Caco-2 (cell line): Measurements from ENCODE around the gene SLC4A1. TPM values are rescaled to one million over a fixed set of nuclear protein-coding genes. Genes with fewer than 3 reads are reported as not detected.
A peak's percentile ranks its signal among the peaks of the same experiment; 100 is the strongest.

ENCODE experiments used
- BruUV-seq: library from RNA; stranded (reverse); fragments of 400-500 nt; replicated peaks from 2 replicates; lab custom pipeline; 2021; lab: Mats Ljungman, UMichigan
- CTCF ChIA-PET: fragments of 300-600 bp; sonication (Branson Sonifier 250); formaldehyde crosslinking; loops from one replicate; lab custom pipeline; 2022; ENCODE audit warnings: antibody characterized with exemption; lab: Charles Lee
- POLR2A ChIA-PET: fragments of 300-600 bp; sonication (Branson Sonifier 250); formaldehyde crosslinking; loops from one replicate; lab custom pipeline; 2022; ENCODE audit warnings: antibody characterized with exemption; lab: Charles Lee
- DNase-seq, 2 experiments: peaks; one replicate each; pipeline versions ENCODE4 v3.0.0 to v3.0.0-alpha.2; 2020 to 2022
- H3K27me3 ChIP-seq: replicated peaks from 2 replicates; pipeline ENCODE4 v1.6.0; 2011; ENCODE audit warnings: low read length; ENCODE audit not compliant: control insufficient read depth, insufficient read depth
- H3K36me3 ChIP-seq: 2 replicates; pipeline ENCODE4 v1.5.1; 2011; ENCODE audit warnings: low read length; ENCODE audit not compliant: control insufficient read depth, insufficient read depth
- H3K4me1 ChIP-seq: fragments of 250-450 bp; sonication (Bioruptor Pico); 2 replicates; pipeline ENCODE4 v1.5.1; 2020; ENCODE audit warnings: mild to moderate bottlenecking
- H3K4me3 ChIP-seq: 2 replicates; pipeline ENCODE4 v1.5.1; 2011; ENCODE audit warnings: low read depth, mild to moderate bottlenecking, control low read depth, low read length
- H3K9me3 ChIP-seq: fragments of 250-450 bp; sonication (Bioruptor Pico); 2 replicates; pipeline ENCODE4 v1.5.1; 2020; ENCODE audit warnings: mild to moderate bottlenecking, moderate library complexity
- H3K27ac Mint-ChIP-seq: one replicate; pipeline ENCODE4 v1.8.0; 2022; ENCODE audit warnings: mixed read lengths; ENCODE audit not compliant: unreplicated experiment
- H3K27me3 Mint-ChIP-seq: one replicate; pipeline ENCODE4 v1.8.0; 2022; ENCODE audit warnings: mixed read lengths; ENCODE audit not compliant: insufficient read depth, unreplicated experiment
- H3K36me3 Mint-ChIP-seq: one replicate; pipeline ENCODE4 v1.8.0; 2022; ENCODE audit warnings: mild to moderate bottlenecking, mixed read lengths; ENCODE audit not compliant: insufficient read depth, unreplicated experiment
- H3K4me1 Mint-ChIP-seq: one replicate; pipeline ENCODE4 v1.8.0; 2022; ENCODE audit warnings: low read depth, mixed read lengths; ENCODE audit not compliant: unreplicated experiment
- H3K4me3 Mint-ChIP-seq: one replicate; pipeline ENCODE4 v1.8.0; 2022; ENCODE audit warnings: mild to moderate bottlenecking, moderate library complexity, mixed read lengths; ENCODE audit not compliant: unreplicated experiment
- H3K9me3 Mint-ChIP-seq: one replicate; pipeline ENCODE4 v1.8.0; 2022; ENCODE audit warnings: mixed read lengths; ENCODE audit not compliant: unreplicated experiment
- intact Hi-C: fragments of 100-400 bp; cut with micrococcal nuclease; formaldehyde crosslinking; loops from one replicate; pipeline ENCODE4 v1.10.0; 2022; ENCODE audit not compliant: unreplicated experiment
- total RNA-seq: library from RNA; stranded (reverse); gene quantifications from 2 replicates; pipeline ENCODE4 v1.2.3, GENCODE V29; 2022
- TF ChIP-seq, protein P1 (sequence below), 2 experiments: fragments of 200-600 bp in 1 of 2; IDR thresholded peaks; 1 replicate in 1 of 2; 2 replicates in 1 of 2; pipeline versions ENCODE4 v1.5.1 to v1.8.0; 2011 to 2022; ENCODE audit warnings: antibody characterized with exemption in 1 of 2, control low read depth in 1 of 2, inconsistent platforms in 1 of 2, low read depth in 1 of 2, low read length in 1 of 2, mild to moderate bottlenecking in 1 of 2, moderate library complexity in 1 of 2; ENCODE audit not compliant: insufficient read depth in 1 of 2, severe bottlenecking in 1 of 2, unreplicated experiment in 1 of 2

The SLC4A1 gene
- total RNA-seq, 1 experiment from 2014 or later, result not detected

DNA sequence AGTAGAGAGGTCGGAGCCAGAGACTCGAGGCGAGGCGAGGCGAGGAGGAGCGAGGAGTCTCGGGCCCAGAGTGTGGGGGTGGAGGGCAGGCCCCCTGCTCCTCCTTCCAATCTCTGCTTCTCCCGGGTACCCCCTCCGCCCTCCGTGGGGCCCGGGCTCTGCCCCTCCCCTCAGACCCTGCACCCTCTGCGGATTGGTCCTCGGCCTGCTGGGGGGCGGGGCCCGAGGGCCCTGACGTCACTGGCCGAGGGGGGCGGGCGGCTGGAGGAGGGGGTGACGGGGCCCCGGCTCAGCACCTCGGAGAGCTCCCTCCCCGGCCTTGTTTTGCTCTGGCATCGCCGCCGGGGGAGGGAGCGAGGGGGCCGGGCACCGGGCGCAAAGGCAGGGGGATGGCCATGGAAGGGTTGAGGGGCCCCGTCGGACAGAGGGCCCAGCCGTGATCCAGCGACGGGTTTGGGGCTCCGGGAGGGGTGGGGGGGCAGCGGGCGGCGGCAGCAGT lies 40.4 kb upstream of the SLC4A1 start, which contains the start of gene RUNDC3A:
Gene RUNDC3A, plus strand, starts transcription at position 282 of the 499 bp plus-strand sequence. CDS start 232 bp downstream, outside the sequence.
- TF ChIP-seq, protein P1, sequence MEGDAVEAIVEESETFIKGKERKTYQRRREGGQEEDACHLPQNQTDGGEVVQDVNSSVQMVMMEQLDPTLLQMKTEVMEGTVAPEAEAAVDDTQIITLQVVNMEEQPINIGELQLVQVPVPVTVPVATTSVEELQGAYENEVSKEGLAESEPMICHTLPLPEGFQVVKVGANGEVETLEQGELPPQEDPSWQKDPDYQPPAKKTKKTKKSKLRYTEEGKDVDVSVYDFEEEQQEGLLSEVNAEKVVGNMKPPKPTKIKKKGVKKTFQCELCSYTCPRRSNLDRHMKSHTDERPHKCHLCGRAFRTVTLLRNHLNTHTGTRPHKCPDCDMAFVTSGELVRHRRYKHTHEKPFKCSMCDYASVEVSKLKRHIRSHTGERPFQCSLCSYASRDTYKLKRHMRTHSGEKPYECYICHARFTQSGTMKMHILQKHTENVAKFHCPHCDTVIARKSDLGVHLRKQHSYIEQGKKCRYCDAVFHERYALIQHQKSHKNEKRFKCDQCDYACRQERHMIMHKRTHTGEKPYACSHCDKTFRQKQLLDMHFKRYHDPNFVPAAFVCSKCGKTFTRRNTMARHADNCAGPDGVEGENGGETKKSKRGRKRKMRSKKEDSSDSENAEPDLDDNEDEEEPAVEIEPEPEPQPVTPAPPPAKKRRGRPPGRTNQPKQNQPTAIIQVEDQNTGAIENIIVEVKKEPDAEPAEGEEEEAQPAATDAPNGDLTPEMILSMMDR (IDR thresholded peaks at IDR 0.05; ENCODE audit: insufficient read depth in 1 of 2, low read depth in 1 of 2, low read length in 1 of 2, severe bottlenecking in 1 of 2, unreplicated experiment in 1 of 2), result no peak
- H3K4me1 ChIP-seq, result no peaks in the 10 kb centered on the region
- H3K36me3 ChIP-seq, result no peaks in the 10 kb centered on the region
- Mint-ChIP-seq H3K27ac (peak within 1 kb of the TSS; percentile 59), H3K27me3 (peaks cover 10% of the 10 kb centered on the region), H3K9me3 (no peaks in the 10 kb centered on the region), H3K36me3 (peaks cover 5% of the 10 kb centered on the region), H3K4me3 (peak within 1 kb of the TSS; percentile 81), H3K4me1 (peaks cover 10% of the 10 kb centered on the region)
- H3K27me3 ChIP-seq, result no peaks in the 10 kb centered on the region
- intact Hi-C loops, result loop anchor here (5.0 kb wide), 1 partner anchor 86 kb away; no protein-coding TSS in a partner anchor
- no peaks in the 10 kb centered on the region for H3K9me3 ChIP-seq
- CTCF ChIA-PET, result interaction anchor here (0.6 to 1.1 kb wide), 3 partner anchors 50 to 92 kb away, joined by 3 to 6 read pairs (median 3); no protein-coding TSS in a partner anchor
- BruUV-seq, result no TSS peak
- DNase-seq, result peak; percentile 91 to 96
- POLR2A ChIA-PET, result interaction anchor here (0.5 to 1.2 kb wide), 4 partner anchors 12 to 89 kb away, joined by 3 to 8 read pairs (median 4); partner anchors contain the start of gene UBTF
- H3K4me3 ChIP-seq, result peak within 1 kb of the TSS; percentile 66

DNA sequence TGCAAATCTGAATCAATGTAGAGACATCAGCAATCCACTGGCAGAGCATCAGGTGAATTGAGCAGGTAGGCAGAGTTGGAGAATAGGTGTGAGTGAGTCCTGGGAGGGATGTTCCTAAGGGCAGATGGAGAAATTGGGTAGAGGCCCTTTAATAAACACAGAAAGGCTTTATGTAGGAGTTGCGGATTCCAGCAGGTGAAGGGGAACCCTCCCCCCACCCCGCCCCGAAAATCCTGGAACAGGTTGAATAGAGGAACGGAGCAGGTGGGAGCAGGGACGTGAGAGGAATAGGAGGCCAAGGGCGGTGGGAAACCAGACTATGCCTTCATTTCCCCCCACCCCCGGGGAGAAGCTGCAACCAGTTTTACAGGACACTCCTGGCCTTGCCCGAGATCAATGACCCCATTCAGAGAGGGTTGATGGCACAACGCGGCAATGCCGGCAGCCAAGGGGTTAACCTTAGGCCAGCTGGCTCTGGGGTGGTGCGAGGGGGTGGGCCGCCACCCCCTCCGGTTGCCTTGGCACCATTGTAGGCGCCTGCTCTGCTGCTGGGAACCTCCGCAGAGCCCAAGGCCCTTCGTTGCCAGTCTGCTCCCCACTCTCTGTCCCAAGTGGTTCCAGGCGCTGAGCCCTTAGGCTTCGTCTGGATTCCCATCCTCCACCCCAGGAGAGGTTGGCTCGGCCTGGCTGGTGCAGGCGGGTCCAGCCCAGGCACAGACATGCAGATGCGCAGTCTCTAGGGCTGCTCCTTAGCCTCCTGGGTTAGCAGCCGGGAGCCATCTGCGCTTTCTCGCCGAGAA lies 39.7 kb upstream of the SLC4A1 start:
- peaks cover 13% of the 10 kb centered on the region for H3K27me3 Mint-ChIP-seq
- Histone ChIP-seq H3K27me3 (no peaks in the 10 kb centered on the region), H3K9me3 (no peaks in the 10 kb centered on the region), H3K4me1 (no peaks in the 10 kb centered on the region), H3K4me3 (peak overlapping the region; percentile 66), H3K36me3 (no peaks in the 10 kb centered on the region)
- TF ChIP-seq, protein P1 (IDR thresholded peaks at IDR 0.05; ENCODE audit: insufficient read depth in 1 of 2, low read depth in 1 of 2, low read length in 1 of 2, severe bottlenecking in 1 of 2, unreplicated experiment in 1 of 2), result no peak
- ChIA-PET CTCF (interaction anchor here (0.6 to 1.1 kb wide), 3 partner anchors 49 to 91 kb away, joined by 3 to 6 read pairs (median 3); no protein-coding TSS in a partner anchor), POLR2A (interaction anchor here (0.6 to 1.2 kb wide), 2 partner anchors 17 to 86 kb away, joined by 4 to 8 read pairs; no protein-coding TSS in a partner anchor)
- H3K4me3 Mint-ChIP-seq, result peak overlapping the region; percentile 81
- intact Hi-C loops, result loop anchor here (5.0 kb wide), 1 partner anchor 85 kb away; no protein-coding TSS in a partner anchor
- BruUV-seq, result no TSS peak
- H3K4me1 Mint-ChIP-seq, result peaks cover 10% of the 10 kb centered on the region
- H3K27ac Mint-ChIP-seq, result peak overlapping the region; percentile 59
- peaks cover 5% of the 10 kb centered on the region for H3K36me3 Mint-ChIP-seq
- no peaks in the 10 kb centered on the region for H3K9me3 Mint-ChIP-seq
- DNase-seq, result peak; percentile 73 to 79

DNA sequence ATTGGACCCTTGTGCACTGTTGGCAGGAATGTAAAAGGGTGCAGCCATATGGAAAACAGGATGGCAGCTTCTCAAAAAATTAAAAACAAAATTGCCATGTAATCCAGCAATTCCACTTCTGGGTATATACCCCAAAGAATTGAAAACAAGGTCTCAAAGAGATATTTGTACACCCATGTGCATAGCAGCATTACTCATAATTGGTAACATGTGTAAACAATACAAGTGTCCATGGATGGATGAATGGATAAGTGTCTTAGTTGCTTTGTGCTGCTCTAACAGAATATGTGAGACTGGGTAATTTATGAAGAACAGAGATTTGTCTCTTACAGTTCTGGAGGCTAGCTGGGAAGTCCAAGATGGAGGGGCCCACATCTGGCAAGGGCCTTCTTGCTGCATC lies 36.7 kb upstream of the SLC4A1 start:
- peaks cover 2% of the 10 kb centered on the region for H3K36me3 Mint-ChIP-seq
- ChIA-PET POLR2A (no interaction called here), CTCF (no interaction called here)
- Histone ChIP-seq H3K27me3 (no peaks in the 10 kb centered on the region), H3K36me3 (no peaks in the 10 kb centered on the region), H3K4me1 (no peaks in the 10 kb centered on the region), H3K9me3 (no peaks in the 10 kb centered on the region), H3K4me3 (no peak overlapping the region)
- peaks cover 10% of the 10 kb centered on the region for H3K4me1 Mint-ChIP-seq
- TF ChIP-seq, protein P1 (IDR thresholded peaks at IDR 0.05; ENCODE audit: insufficient read depth in 1 of 2, low read depth in 1 of 2, low read length in 1 of 2, severe bottlenecking in 1 of 2, unreplicated experiment in 1 of 2), result no peak
- no peak for DNase-seq
- intact Hi-C loops, result loop anchor here (5.0 kb wide), 1 partner anchor 82 kb away; no protein-coding TSS in a partner anchor
- no peak overlapping the region for H3K27ac Mint-ChIP-seq
- BruUV-seq, result no TSS peak
- peaks cover 16% of the 10 kb centered on the region for H3K27me3 Mint-ChIP-seq
- no peaks in the 10 kb centered on the region for H3K9me3 Mint-ChIP-seq
- no peak overlapping the region for H3K4me3 Mint-ChIP-seq
